ENCODE measurements around the gene AQP9.

GRCh38 chr15:58175955-58176354 lies 37.8 kb downstream of the AQP9 start:
- no peak for TF ChIP-seq CTCF (IDR thresholded peaks at IDR 0.05)
- TF ChIP-seq POLR2A (IDR thresholded peaks at IDR 0.05), result no peak

Data from sigmoid colon (tissue), 3 donors.